ENCODE results near the gene NOL11. TPM values are rescaled to one million over a fixed set of nuclear protein-coding genes. Genes with fewer than 3 reads are reported as not detected.
"Not testable (repeated sequence)": the region's sequence is repeated elsewhere in the genome, so short reads cannot be mapped to it uniquely, and the experiment has no call there.

Gene NOL11
- total and polyA plus RNA-seq, 2 donors (not counting 3 experiments of a cell fraction or from before 2014, with no cell fraction given), result 17.7 to 52.6 TPM

DNA sequence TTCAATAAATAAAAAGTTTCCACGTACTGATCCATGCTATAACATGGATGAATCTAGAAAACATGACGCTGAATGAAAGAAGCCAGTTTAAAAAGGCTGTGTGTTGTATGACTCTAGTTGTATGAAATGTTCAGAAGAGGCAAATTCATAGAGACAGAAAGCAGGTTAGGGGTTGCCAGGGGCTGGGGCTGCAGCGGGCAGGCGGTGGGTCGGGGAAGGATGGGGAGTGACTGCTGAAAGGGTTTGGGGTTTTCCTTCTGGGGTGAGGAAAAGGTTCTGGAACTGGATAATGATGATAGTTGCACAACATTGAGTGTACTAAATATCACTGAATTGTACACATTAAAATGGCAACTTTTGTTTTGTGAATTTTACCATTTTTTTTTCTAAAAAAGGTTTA, 36.3 kb downstream of the NOL11 start:
- TF ChIP-seq POLR2AphosphoS5 (IDR thresholded peaks at IDR 0.05; ENCODE audit: insufficient read depth, low read depth, low read length), result no peak
- TF ChIP-seq EZH2 (IDR thresholded peaks at IDR 0.05; ENCODE audit: borderline replicate concordance, low read depth, low read length, severe bottlenecking), result no peak
- TF ChIP-seq, protein P1, sequence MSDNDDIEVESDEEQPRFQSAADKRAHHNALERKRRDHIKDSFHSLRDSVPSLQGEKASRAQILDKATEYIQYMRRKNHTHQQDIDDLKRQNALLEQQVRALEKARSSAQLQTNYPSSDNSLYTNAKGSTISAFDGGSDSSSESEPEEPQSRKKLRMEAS (IDR thresholded peaks at IDR 0.05; ENCODE audit: insufficient read depth, insufficient read length), result no peak
- TF ChIP-seq, protein P2, sequence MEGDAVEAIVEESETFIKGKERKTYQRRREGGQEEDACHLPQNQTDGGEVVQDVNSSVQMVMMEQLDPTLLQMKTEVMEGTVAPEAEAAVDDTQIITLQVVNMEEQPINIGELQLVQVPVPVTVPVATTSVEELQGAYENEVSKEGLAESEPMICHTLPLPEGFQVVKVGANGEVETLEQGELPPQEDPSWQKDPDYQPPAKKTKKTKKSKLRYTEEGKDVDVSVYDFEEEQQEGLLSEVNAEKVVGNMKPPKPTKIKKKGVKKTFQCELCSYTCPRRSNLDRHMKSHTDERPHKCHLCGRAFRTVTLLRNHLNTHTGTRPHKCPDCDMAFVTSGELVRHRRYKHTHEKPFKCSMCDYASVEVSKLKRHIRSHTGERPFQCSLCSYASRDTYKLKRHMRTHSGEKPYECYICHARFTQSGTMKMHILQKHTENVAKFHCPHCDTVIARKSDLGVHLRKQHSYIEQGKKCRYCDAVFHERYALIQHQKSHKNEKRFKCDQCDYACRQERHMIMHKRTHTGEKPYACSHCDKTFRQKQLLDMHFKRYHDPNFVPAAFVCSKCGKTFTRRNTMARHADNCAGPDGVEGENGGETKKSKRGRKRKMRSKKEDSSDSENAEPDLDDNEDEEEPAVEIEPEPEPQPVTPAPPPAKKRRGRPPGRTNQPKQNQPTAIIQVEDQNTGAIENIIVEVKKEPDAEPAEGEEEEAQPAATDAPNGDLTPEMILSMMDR (IDR thresholded peaks at IDR 0.05; ENCODE audit: extremely low read depth in 1 of 2, insufficient read depth in 1 of 2, low read depth in 1 of 2, low read length in 2 of 2), result no peak
- no peak for TF ChIP-seq MYC (IDR thresholded peaks at IDR 0.05; ENCODE audit: low read depth, low read length)
- no peak for TF ChIP-seq GATA2 (IDR thresholded peaks at IDR 0.05; ENCODE audit: insufficient read depth, insufficient read length, low read depth, low read length)
- TF ChIP-seq POLR2A (IDR thresholded peaks at IDR 0.05; ENCODE audit: low read depth, low read length), result no peak
- no peak for TF ChIP-seq FOS (IDR thresholded peaks at IDR 0.05; ENCODE audit: borderline replicate concordance, insufficient read depth, low read length)
- TF ChIP-seq JUN (IDR thresholded peaks at IDR 0.05; ENCODE audit: borderline replicate concordance, insufficient read depth, insufficient read length, low read depth), result no peak
- Histone ChIP-seq H3K9me1 (replicated peaks; ENCODE audit: control insufficient read depth, extremely low read depth, insufficient read depth, low read length) (no peaks in the 10 kb centered on the region), H3K4me1 (ENCODE audit: control insufficient read depth, extremely low read depth, insufficient read depth, low read length) (no peaks in the 10 kb centered on the region), H3K27ac (ENCODE audit: insufficient read depth, low read depth, low read length) (no peak overlapping the region), H3K36me3 (ENCODE audit: control insufficient read depth in 2 of 2, extremely low read depth in 1 of 2, insufficient read depth in 2 of 2, low read length in 2 of 2) (peaks cover 2 to 8% of the 10 kb centered on the region in 2 experiments), H3K9ac (replicated peaks; ENCODE audit: extremely low read depth, insufficient read depth, low read length) (no peak overlapping the region), H3K9me3 (replicated peaks; ENCODE audit: control insufficient read depth, insufficient read depth, low read length) (no peaks in the 10 kb centered on the region), H4K20me1 (replicated peaks; ENCODE audit: control insufficient read depth, extremely low read depth, insufficient read depth, low read length) (no peaks in the 10 kb centered on the region), H3K27me3 (ENCODE audit: control insufficient read depth in 2 of 2, insufficient read depth in 2 of 2, low read length in 2 of 2) (no peaks in the 10 kb centered on the region), H2AFZ (ENCODE audit: low read depth, low read length) (no peak overlapping the region), H3K4me2 (ENCODE audit: insufficient read depth, low read length) (no peak overlapping the region), H3K79me2 (ENCODE audit: control insufficient read depth, insufficient read depth, low read length) (no peaks in the 10 kb centered on the region), H3K4me3 (replicated peaks in 1 of 3; ENCODE audit: insufficient read depth in 1 of 3, low read depth in 1 of 3, low read length in 3 of 3) (no peak overlapping the region)
- ChIA-PET POLR2A (no interaction called here), CTCF (no interaction called here)
- FAIRE-seq (no peak), DNase-seq (ENCODE audit: low read depth, low spot score) (no peak)
- dilution Hi-C loops (cut with MboI; ENCODE audit: extremely low pct_ligation_motif_present, low sequenced_read_pairs), result no loop called here
- no TSS peak for BruUV-seq (replicated peaks)
- intact Hi-C loops (cut with micrococcal nuclease), result no loop called here

DNA sequence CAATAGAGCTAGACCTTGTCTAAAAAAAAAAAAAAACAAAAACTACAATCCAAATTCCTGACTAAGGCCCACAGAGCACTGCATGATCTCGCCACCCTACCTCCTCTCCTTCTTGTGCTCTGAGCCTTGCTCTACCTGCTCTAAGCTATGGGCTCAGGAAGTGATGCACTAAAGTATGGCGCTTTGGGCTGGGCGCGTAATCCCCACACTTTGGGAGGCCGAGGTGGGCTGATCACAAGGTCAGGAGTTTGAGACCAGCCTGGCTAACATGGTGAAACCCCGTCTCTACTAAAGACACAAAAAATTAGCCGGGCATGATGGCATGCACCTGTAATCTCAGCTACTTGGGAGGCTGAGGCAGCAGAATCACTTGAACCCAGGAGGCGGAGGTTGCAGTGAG, 37.0 kb downstream of the NOL11 start:
- H3K9me3 ChIP-seq (replicated peaks; ENCODE audit: control insufficient read depth, insufficient read depth, low read length); H3K4me3 ChIP-seq (replicated peaks in 1 of 3; ENCODE audit: insufficient read depth in 1 of 3, low read depth in 1 of 3, low read length in 3 of 3); H3K36me3 ChIP-seq (ENCODE audit: control insufficient read depth in 2 of 2, extremely low read depth in 1 of 2, insufficient read depth in 2 of 2, low read length in 2 of 2); intact Hi-C loops (cut with micrococcal nuclease); FAIRE-seq; H3K9me1 ChIP-seq (replicated peaks; ENCODE audit: control insufficient read depth, extremely low read depth, insufficient read depth, low read length); BruUV-seq (replicated peaks); H2AFZ ChIP-seq (ENCODE audit: low read depth, low read length); H3K27ac ChIP-seq (ENCODE audit: insufficient read depth, low read depth, low read length); CTCF ChIA-PET; DNase-seq (ENCODE audit: low read depth, low spot score); H3K9ac ChIP-seq (replicated peaks; ENCODE audit: extremely low read depth, insufficient read depth, low read length); POLR2A ChIA-PET; dilution Hi-C loops (cut with MboI; ENCODE audit: extremely low pct_ligation_motif_present, low sequenced_read_pairs); H3K4me1 ChIP-seq (ENCODE audit: control insufficient read depth, extremely low read depth, insufficient read depth, low read length); H3K27me3 ChIP-seq (ENCODE audit: control insufficient read depth in 2 of 2, insufficient read depth in 2 of 2, low read length in 2 of 2); H3K79me2 ChIP-seq (ENCODE audit: control insufficient read depth, insufficient read depth, low read length); H4K20me1 ChIP-seq (replicated peaks; ENCODE audit: control insufficient read depth, extremely low read depth, insufficient read depth, low read length); H3K4me2 ChIP-seq (ENCODE audit: insufficient read depth, low read length): not testable (repeated sequence)

DNA sequence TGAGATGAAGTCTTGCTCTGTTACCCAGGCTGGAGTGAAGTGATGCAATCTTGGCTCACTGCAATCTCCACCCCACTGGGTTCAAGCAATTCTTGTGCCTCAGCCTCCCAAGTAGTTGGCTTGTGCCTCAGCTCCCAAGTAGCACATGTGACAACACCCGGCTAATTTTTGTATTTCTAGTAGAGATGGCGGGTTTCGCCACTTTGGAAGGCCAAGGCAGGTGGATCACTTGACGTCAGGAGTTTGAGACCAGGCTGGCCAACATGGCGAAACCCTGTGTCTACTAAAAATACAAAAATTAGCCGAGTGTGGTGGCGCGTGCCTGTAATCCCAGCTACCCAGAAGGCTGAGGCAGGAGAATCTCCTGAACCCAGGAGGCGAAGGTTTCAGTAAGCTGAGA, 39.0 kb downstream of the NOL11 start:
- intact Hi-C loops (cut with micrococcal nuclease); H3K4me3 ChIP-seq (replicated peaks in 1 of 3; ENCODE audit: insufficient read depth in 1 of 3, low read depth in 1 of 3, low read length in 3 of 3); H2AFZ ChIP-seq (ENCODE audit: low read depth, low read length); H3K4me1 ChIP-seq (ENCODE audit: control insufficient read depth, extremely low read depth, insufficient read depth, low read length); H3K79me2 ChIP-seq (ENCODE audit: control insufficient read depth, insufficient read depth, low read length); DNase-seq (ENCODE audit: low read depth, low spot score); H3K27ac ChIP-seq (ENCODE audit: insufficient read depth, low read depth, low read length); H3K27me3 ChIP-seq (ENCODE audit: control insufficient read depth in 2 of 2, insufficient read depth in 2 of 2, low read length in 2 of 2); H3K4me2 ChIP-seq (ENCODE audit: insufficient read depth, low read length); BruUV-seq (replicated peaks); POLR2A ChIA-PET; FAIRE-seq; H4K20me1 ChIP-seq (replicated peaks; ENCODE audit: control insufficient read depth, extremely low read depth, insufficient read depth, low read length); H3K9me1 ChIP-seq (replicated peaks; ENCODE audit: control insufficient read depth, extremely low read depth, insufficient read depth, low read length); CTCF ChIA-PET; dilution Hi-C loops (cut with MboI; ENCODE audit: extremely low pct_ligation_motif_present, low sequenced_read_pairs); H3K36me3 ChIP-seq (ENCODE audit: control insufficient read depth in 2 of 2, extremely low read depth in 1 of 2, insufficient read depth in 2 of 2, low read length in 2 of 2); H3K9me3 ChIP-seq (replicated peaks; ENCODE audit: control insufficient read depth, insufficient read depth, low read length); H3K9ac ChIP-seq (replicated peaks; ENCODE audit: extremely low read depth, insufficient read depth, low read length): not testable (repeated sequence)
